ENCODE results near the gene CASP4.

- TF ChIP-seq ZNF335 (tag by site-specific recombination; conservative IDR thresholded peaks at IDR 0.05) (no peak), CTCF (tag by site-specific recombination; IDR thresholded peaks at IDR 0.05) (no peak), ZNF394 (tag by site-specific recombination; IDR thresholded peaks at IDR 0.05; ENCODE audit: borderline replicate concordance) (no peak), ZBTB44 (tag by site-specific recombination; IDR thresholded peaks at IDR 0.05) (no peak), ZNF501 (tag by site-specific recombination; IDR thresholded peaks at IDR 0.05) (no peak), ZNF211 (tag by site-specific recombination; IDR thresholded peaks at IDR 0.05; ENCODE audit: low read depth) (no peak), REPIN1 (tag by site-specific recombination; IDR thresholded peaks at IDR 0.05; ENCODE audit: low read depth) (no peak), PATZ1 (tag by site-specific recombination; IDR thresholded peaks at IDR 0.05) (no peak)
- TF ChIP-seq, protein P1, sequence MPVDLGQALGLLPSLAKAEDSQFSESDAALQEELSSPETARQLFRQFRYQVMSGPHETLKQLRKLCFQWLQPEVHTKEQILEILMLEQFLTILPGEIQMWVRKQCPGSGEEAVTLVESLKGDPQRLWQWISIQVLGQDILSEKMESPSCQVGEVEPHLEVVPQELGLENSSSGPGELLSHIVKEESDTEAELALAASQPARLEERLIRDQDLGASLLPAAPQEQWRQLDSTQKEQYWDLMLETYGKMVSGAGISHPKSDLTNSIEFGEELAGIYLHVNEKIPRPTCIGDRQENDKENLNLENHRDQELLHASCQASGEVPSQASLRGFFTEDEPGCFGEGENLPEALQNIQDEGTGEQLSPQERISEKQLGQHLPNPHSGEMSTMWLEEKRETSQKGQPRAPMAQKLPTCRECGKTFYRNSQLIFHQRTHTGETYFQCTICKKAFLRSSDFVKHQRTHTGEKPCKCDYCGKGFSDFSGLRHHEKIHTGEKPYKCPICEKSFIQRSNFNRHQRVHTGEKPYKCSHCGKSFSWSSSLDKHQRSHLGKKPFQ (tag by site-specific recombination; IDR thresholded peaks at IDR 0.05) = no peak
These were observed 60.7 kb downstream of the CASP4 start for GRCh38 chr11:104907521-104908185.

All from HEK293 (cell line).